Vagina (tissue), 2 donors: ENCODE measurements around the gene FRK. TPM values are rescaled to one million over a fixed set of nuclear protein-coding genes. Genes with fewer than 3 reads are reported as not detected.

Experiments used
- DNase-seq, 2 donors: peaks; one replicate each; pipeline ENCODE4 v3.0.0-alpha.2; 2017; ENCODE audit errors: extremely low spot score in 2 of 2
- H3K27ac ChIP-seq: fragments of 200-600 bp; sonication (generic); one replicate; pipeline ENCODE4 v1.5.1; 2019
- H3K27me3 ChIP-seq: fragments of 200-600 bp; sonication (generic); one replicate; pipeline ENCODE4 v1.5.1; 2019
- H3K36me3 ChIP-seq, 2 donors: fragments of 200-600 bp; sonication (generic); one replicate each; pipeline ENCODE4 v1.5.1; 2017 to 2019
- H3K4me1 ChIP-seq: fragments of 200-600 bp; sonication (generic); one replicate; pipeline ENCODE4 v1.5.1; 2019
- H3K4me3 ChIP-seq, 2 donors: fragments of 200-600 bp; sonication (generic); 1 replicate in 1 of 2; 2 replicates in 1 of 2; pipeline ENCODE4 v1.5.1; 2016 to 2019
- H3K9me3 ChIP-seq: fragments of 200-600 bp; sonication (generic); one replicate; pipeline ENCODE4 v1.5.1; 2019
- CTCF ChIP-seq, 3 experiments: fragments of 450-650 bp in 2 of 3; fragments of 200-600 bp in 1 of 3; sonication (generic) in 1 of 3; IDR thresholded peaks; one replicate each; pipeline ENCODE4 v1.5.1; 2017 to 2019; ENCODE audit warnings: antibody characterized with exemption in 3 of 3, mild to moderate bottlenecking in 2 of 3, moderate library complexity in 2 of 3
- POLR2A ChIP-seq, 2 donors: fragments of 450-650 bp; IDR thresholded peaks; one replicate each; pipeline ENCODE4 v1.6.1; 2017; ENCODE audit warnings: antibody characterized with exemption in 2 of 2, mild to moderate bottlenecking in 2 of 2, moderate library complexity in 2 of 2
- POLR2AphosphoS5 ChIP-seq, 2 donors: sonication (generic); formaldehyde crosslinking; IDR thresholded peaks; one replicate each; pipeline ENCODE4 v1.9.0; 2017; ENCODE audit warnings: antibody characterized with exemption in 2 of 2, mild to moderate bottlenecking in 2 of 2, low read depth in 1 of 2; ENCODE audit not compliant: insufficient read depth in 1 of 2
- intact Hi-C: fragments of 100-400 bp; cut with DNase I; formaldehyde crosslinking; loops from one replicate; pipeline ENCODE4 v1.15.1; 2023
- total RNA-seq: library from RNA; depleted of rRNA; stranded (reverse); fragments of >200 nt; gene quantifications from one replicate; pipeline ENCODE4 v1.2.3, GENCODE V29; 2016

The FRK gene
- total RNA-seq, 1 donor from 2014 or later, result 3.9 TPM

- H3K27me3 ChIP-seq, result no peaks in the 10 kb centered on the region
- H3K27ac ChIP-seq, result no peak overlapping the region
- intact Hi-C loops, result no loop called here
- no peak for DNase-seq
- no peaks in the 10 kb centered on the region for H3K36me3 ChIP-seq
- H3K9me3 ChIP-seq, result no peaks in the 10 kb centered on the region
- no peak overlapping the region for H3K4me3 ChIP-seq
- H3K4me1 ChIP-seq, result no peaks in the 10 kb centered on the region
- TF ChIP-seq POLR2A (IDR thresholded peaks at IDR 0.05), result no peak
- TF ChIP-seq POLR2AphosphoS5 (IDR thresholded peaks at IDR 0.05; ENCODE audit: insufficient read depth in 1 of 2, low read depth in 1 of 2), result no peak
- no peak for TF ChIP-seq CTCF (IDR thresholded peaks at IDR 0.05)
Measured at GRCh38 chr6:116078522-116078921, 17.8 kb upstream of the FRK start.

- Histone ChIP-seq H3K27ac (no peak overlapping the region), H3K36me3 (no peaks in the 10 kb centered on the region), H3K9me3 (no peaks in the 10 kb centered on the region), H3K4me1 (no peaks in the 10 kb centered on the region), H3K27me3 (no peaks in the 10 kb centered on the region), H3K4me3 (no peak overlapping the region)
- no peak for DNase-seq
- intact Hi-C loops, result no loop called here
- TF ChIP-seq CTCF (IDR thresholded peaks at IDR 0.05) (no peak), POLR2A (IDR thresholded peaks at IDR 0.05) (no peak), POLR2AphosphoS5 (IDR thresholded peaks at IDR 0.05; ENCODE audit: insufficient read depth in 1 of 2, low read depth in 1 of 2) (no peak)
Measured at GRCh38 chr6:116074732-116075390, 14.2 kb upstream of the FRK start.

GRCh38 chr6:116073765-116074440, 13.2 kb upstream of the FRK start:
- no peak overlapping the region for H3K27ac ChIP-seq
- intact Hi-C loops, result no loop called here
- TF ChIP-seq CTCF (IDR thresholded peaks at IDR 0.05) (no peak), POLR2AphosphoS5 (IDR thresholded peaks at IDR 0.05; ENCODE audit: insufficient read depth in 1 of 2, low read depth in 1 of 2) (no peak), POLR2A (IDR thresholded peaks at IDR 0.05) (no peak)

GRCh38 chr6:116072368-116072767, 11.7 kb upstream of the FRK start:
- Histone ChIP-seq H3K36me3 (no peaks in the 10 kb centered on the region), H3K4me3 (no peak overlapping the region), H3K4me1 (no peaks in the 10 kb centered on the region), H3K27ac (no peak overlapping the region), H3K9me3 (no peaks in the 10 kb centered on the region), H3K27me3 (no peaks in the 10 kb centered on the region)
- no peak for DNase-seq
- TF ChIP-seq POLR2AphosphoS5 (IDR thresholded peaks at IDR 0.05; ENCODE audit: insufficient read depth in 1 of 2, low read depth in 1 of 2), result no peak
- no peak for TF ChIP-seq CTCF (IDR thresholded peaks at IDR 0.05)
- TF ChIP-seq POLR2A (IDR thresholded peaks at IDR 0.05), result no peak
- intact Hi-C loops, result no loop called here

More at GRCh38 chr6:116073765-116074440, 13.2 kb upstream of the FRK start:
- Histone ChIP-seq H3K4me3 (no peak overlapping the region), H3K36me3 (no peaks in the 10 kb centered on the region), H3K4me1 (no peaks in the 10 kb centered on the region), H3K9me3 (no peaks in the 10 kb centered on the region), H3K27me3 (no peaks in the 10 kb centered on the region)
- no peak for DNase-seq
